Liver (tissue), 3 donors: Measurements from ENCODE around the gene GATA3.

Experiments
- ATF3 ChIP-seq: IDR thresholded peaks from 2 replicates; pipeline ENCODE4 v1.6.1; 2016; ENCODE audit warnings: antibody characterized with exemption
- CTCF ChIP-seq: fragments of 150-350 bp; IDR thresholded peaks from 2 replicates; pipeline ENCODE4 v1.5.1; 2017; ENCODE audit warnings: improper control_type of control experiment, low read depth, low read length; ENCODE audit not compliant: missing input control
- GABPA ChIP-seq, 2 donors: IDR thresholded peaks in 1 of 2; conservative IDR thresholded peaks in 1 of 2; 2 replicates each; pipeline ENCODE4 v1.6.1; 2016; ENCODE audit warnings: antibody characterized with exemption in 2 of 2, mild to moderate bottlenecking in 1 of 2, moderate library complexity in 1 of 2
- HNF4A ChIP-seq, 2 donors: conservative IDR thresholded peaks; 2 replicates each; pipeline ENCODE4 v1.6.1; 2016; ENCODE audit warnings: antibody characterized with exemption in 2 of 2, mild to moderate bottlenecking in 2 of 2
- MAX ChIP-seq: IDR thresholded peaks from 2 replicates; pipeline ENCODE4 v1.6.1; 2016; ENCODE audit warnings: antibody characterized with exemption
- RAD21 ChIP-seq, 2 donors: IDR thresholded peaks; 2 replicates each; pipeline ENCODE4 v1.6.1; 2016; ENCODE audit warnings: antibody characterized with exemption in 2 of 2, mild to moderate bottlenecking in 2 of 2
- REST ChIP-seq: IDR thresholded peaks from 2 replicates; pipeline ENCODE4 v1.6.1; 2016; ENCODE audit warnings: antibody characterized with exemption, mild to moderate bottlenecking
- SP1 ChIP-seq: IDR thresholded peaks from 2 replicates; pipeline ENCODE4 v1.6.1; 2018; ENCODE audit warnings: antibody characterized with exemption, mild to moderate bottlenecking
- TAF1 ChIP-seq: conservative IDR thresholded peaks from 2 replicates; pipeline ENCODE4 v1.6.1; 2016; ENCODE audit warnings: antibody characterized with exemption, mild to moderate bottlenecking
- YY1 ChIP-seq: IDR thresholded peaks from 2 replicates; pipeline ENCODE4 v1.6.1; 2016; ENCODE audit warnings: antibody characterized with exemption, mild to moderate bottlenecking
- ZBTB33 ChIP-seq: IDR thresholded peaks from 2 replicates; pipeline ENCODE4 v1.6.1; 2016; ENCODE audit warnings: antibody characterized with exemption
- donor health status: healthy.
- donor health status: healthy.

- no peak for TF ChIP-seq CTCF
- TF ChIP-seq MAX: no peak
- TF ChIP-seq TAF1: no peak
- TF ChIP-seq YY1: no peak
- TF ChIP-seq SP1: no peak
- no peak for TF ChIP-seq ZBTB33
- no peak for TF ChIP-seq RAD21 (IDR thresholded peaks at IDR 0.05)
- TF ChIP-seq REST: no peak
- no peak for TF ChIP-seq ATF3
- TF ChIP-seq GABPA (IDR thresholded peaks at IDR 0.05 in 1 of 2, conservative IDR thresholded peaks at IDR 0.05 in 1 of 2): no peak
- TF ChIP-seq HNF4A (conservative IDR thresholded peaks at IDR 0.05): no peak
These were observed 57.9 kb downstream of the GATA3 start for GRCh38 chr10:8112230-8112905.
